B cell (primary cell): ENCODE data around the gene MORF4L1. TPM values are rescaled to one million over a fixed set of nuclear protein-coding genes. Genes with fewer than 3 reads are reported as not detected.

Source experiments
- ATAC-seq: fragments of 200-7000 bp; cut with Tn5 transposase; one replicate; pipeline ENCODE4 v1.10.0; 2021; ENCODE audit warnings: low read depth, mild to moderate bottlenecking, moderate number of reproducible peaks, moderate library complexity
- CTCF ChIA-PET: fragments of 350-600 bp; sonication (Branson Sonifier 250); formaldehyde crosslinking; loops from one replicate; lab custom pipeline; 2021; ENCODE audit warnings: antibody characterized with exemption, inconsistent platforms; lab: Charles Lee
- POLR2A ChIA-PET: fragments of 350-600 bp; sonication (Branson Sonifier 250); formaldehyde crosslinking; loops from one replicate; lab custom pipeline; 2021; ENCODE audit warnings: antibody characterized with exemption; lab: Charles Lee
- DNase-seq: peaks from one replicate; pipeline ENCODE4 v3.0.0; 2013
- H2AFZ ChIP-seq: 2 replicates; pipeline ENCODE4 v1.6.1; 2012; ENCODE audit warnings: mild to moderate bottlenecking, low read depth, low read length; ENCODE audit not compliant: insufficient read depth, poor library complexity, severe bottlenecking
- H3K27ac ChIP-seq, 2 donors: 1 replicate in 1 of 2; 2 replicates in 1 of 2; pipeline ENCODE4 v1.5.1; 2012 to 2013; ENCODE audit warnings: low read length in 2 of 2, mild to moderate bottlenecking in 2 of 2, moderate library complexity in 1 of 2
- H3K27me3 ChIP-seq, 4 experiments: fragments of 200-600 bp in 1 of 4; sonication (generic) in 1 of 4; replicated peaks in 1 of 4; 1 replicate in 2 of 4; 2 replicates in 2 of 4; pipeline versions ENCODE4 v1.6.1 to v1.7.0; 2013 to 2016; ENCODE audit warnings: low read length in 3 of 4, mild to moderate bottlenecking in 2 of 4, mixed read lengths in 1 of 4, moderate library complexity in 1 of 4; ENCODE audit not compliant: insufficient read depth in 4 of 4, control insufficient read depth in 3 of 4; ENCODE audit errors: control extremely low read depth in 1 of 4
- H3K36me3 ChIP-seq, 2 experiments: replicated peaks in 1 of 2; 1 replicate in 1 of 2; 2 replicates in 1 of 2; pipeline versions ENCODE4 v1.6.1 to v1.7.1; 2013; ENCODE audit warnings: low read length in 1 of 2; ENCODE audit not compliant: insufficient read depth in 2 of 2, control insufficient read depth in 1 of 2; ENCODE audit errors: control extremely low read depth in 1 of 2, extremely low read depth in 1 of 2
- H3K4me1 ChIP-seq, 2 donors: fragments of 200-600 bp in 1 of 2; sonication (generic) in 1 of 2; 1 replicate in 1 of 2; 2 replicates in 1 of 2; pipeline versions ENCODE4 v1.5.1 to v1.6.1; 2013 to 2017; ENCODE audit warnings: low read length in 2 of 2; ENCODE audit not compliant: control insufficient read depth in 2 of 2, insufficient read depth in 2 of 2
- H3K4me2 ChIP-seq: replicated peaks from 2 replicates; pipeline ENCODE3; 2012; ENCODE audit warnings: mild to moderate bottlenecking, low read depth, low read length; ENCODE audit not compliant: poor library complexity, severe bottlenecking
- H3K4me3 ChIP-seq, 5 experiments: fragments of 200-600 bp in 1 of 5; sonication (generic) in 1 of 5; 1 replicate in 3 of 5; 2 replicates in 2 of 5; pipeline versions ENCODE4 v1.5.1 to v1.7.0; 2011 to 2016; ENCODE audit warnings: low read length in 4 of 5, mild to moderate bottlenecking in 4 of 5, low read depth in 2 of 5, control low read depth in 1 of 5, moderate library complexity in 1 of 5; ENCODE audit not compliant: insufficient read depth in 1 of 5; ENCODE audit errors: control extremely low read depth in 1 of 5, extremely low read depth in 1 of 5
- H3K79me2 ChIP-seq: fragments of 200-600 bp; sonication (generic); one replicate; pipeline ENCODE4 v1.6.0; 2016; ENCODE audit warnings: low read length; ENCODE audit not compliant: control insufficient read depth, insufficient read depth
- H3K9ac ChIP-seq: fragments of 200-600 bp; sonication (generic); 2 replicates; pipeline ENCODE4 v1.6.1; 2017; ENCODE audit warnings: mild to moderate bottlenecking, low read length, moderate library complexity
- H3K9me3 ChIP-seq, 3 donors: one replicate each; pipeline versions ENCODE4 v1.6.1 to v1.7.1; 2013; ENCODE audit warnings: low read length in 2 of 3; ENCODE audit not compliant: control insufficient read depth in 2 of 3, insufficient read depth in 1 of 3; ENCODE audit errors: control extremely low read depth in 1 of 3
- H4K20me1 ChIP-seq: 2 replicates; pipeline ENCODE4 v1.6.0; 2012; ENCODE audit warnings: mild to moderate bottlenecking, low read length; ENCODE audit not compliant: insufficient read depth, control insufficient read depth, poor library complexity, severe bottlenecking
- H3K27ac Mint-ChIP-seq: one replicate; pipeline ENCODE4 v1.8.0; 2021; ENCODE audit warnings: mixed read lengths
- H3K27me3 Mint-ChIP-seq: one replicate; pipeline ENCODE4 v1.8.0; 2021; ENCODE audit warnings: mixed read lengths
- H3K4me1 Mint-ChIP-seq: one replicate; pipeline ENCODE4 v1.8.0; 2021; ENCODE audit warnings: mixed read lengths
- H3K4me3 Mint-ChIP-seq: one replicate; pipeline ENCODE4 v1.8.0; 2021; ENCODE audit warnings: mixed read lengths
- H3K9me3 Mint-ChIP-seq: one replicate; pipeline ENCODE4 v1.8.0; 2022; ENCODE audit warnings: mixed read lengths; ENCODE audit not compliant: insufficient read depth
- CTCF ChIP-seq: fragments of 200-600 bp; IDR thresholded peaks from one replicate; pipeline ENCODE4 v1.8.0; 2022; ENCODE audit warnings: antibody characterized with exemption, mild to moderate bottlenecking
- EZH2 ChIP-seq: IDR thresholded peaks from 2 replicates; pipeline ENCODE4 v1.6.1; 2012; ENCODE audit warnings: borderline replicate concordance, low read depth, mild to moderate bottlenecking, moderate library complexity, low read length; ENCODE audit not compliant: insufficient read depth, poor library complexity, severe bottlenecking
- WGBS: methylation state at CpG from one replicate; pipeline ENCODE4 v1.1.5; 2013; ENCODE audit warnings: missing lambda C conversion rate; ENCODE audit not compliant: insufficient coverage; 5-methylcytosine and 5-hydroxymethylcytosine counted together
- intact Hi-C: fragments of 100-400 bp; cut with micrococcal nuclease; formaldehyde crosslinking; loops from one replicate; pipeline ENCODE4 v1.10.0; 2022
- polyA plus RNA-seq: library from polyadenylated mRNA; depleted of rRNA; stranded (reverse); fragments of >200 nt; gene quantifications from 2 replicates; pipeline ENCODE4 v1.2.3, GENCODE V29; 2012
- total RNA-seq, 2 donors: library from RNA; stranded (reverse); fragments of 120-200 nt in 1 of 2; gene quantifications; 1 replicate in 1 of 2; 2 replicates in 1 of 2; pipeline versions ENCODE4 v1.2.3 to v1.2.4, GENCODE V29; 2013 to 2022

MORF4L1 gene
- total and polyA plus RNA-seq, 2 donors (not counting 1 experiment from before 2014, with no cell fraction given) = 79.0 to 242 TPM

GRCh38 chr15:78938658-78939488 is 66.2 kb downstream of the MORF4L1 start:
- WGBS = 7% methylated on average over 2 of the region's 6 CpGs
- TF ChIP-seq EZH2 (no peak), CTCF (no peak)
- ATAC-seq = peak; percentile 82
- intact Hi-C loops = loop anchor here (1.0 to 2.0 kb wide), 3 partner anchors 38 to 182 kb away; no protein-coding TSS in a partner anchor
- Histone ChIP-seq H3K4me3 (peak overlapping the region in 3 of 5 experiments; percentile 34 to 42 (median 35)), H3K9ac (peak overlapping the region; percentile 46), H3K9me3 (peaks cover 0 to 11% (median 0%) of the 10 kb centered on the region in 3 donors), H3K4me1 (peaks cover 68 to 81% of the 10 kb centered on the region in 2 donors), H3K36me3 (peaks cover 0 to 32% of the 10 kb centered on the region in 2 experiments), H3K4me2 (peak overlapping the region; percentile 67), H4K20me1 (no peaks in the 10 kb centered on the region), H3K27ac (peak overlapping the region; percentile 84 to 86), H3K27me3 (no peaks in the 10 kb centered on the region), H2AFZ (no peak overlapping the region), H3K79me2 (peaks cover 32% of the 10 kb centered on the region)
- H3K27ac Mint-ChIP-seq = peak overlapping the region; percentile 91
- H3K27me3 Mint-ChIP-seq = no peaks in the 10 kb centered on the region
- DNase-seq = peak; percentile 86
- POLR2A ChIA-PET = interaction anchor here (0.6 to 1.8 kb wide), 3 partner anchors 44 to 65 kb away, joined by 3 to 6 read pairs (median 5); no protein-coding TSS in a partner anchor
- peak overlapping the region; percentile 73 for H3K4me3 Mint-ChIP-seq
- no peaks in the 10 kb centered on the region for H3K9me3 Mint-ChIP-seq
- CTCF ChIA-PET = interaction anchor here (0.6 to 4.1 kb wide), 4 partner anchors 30 to 87 kb away, joined by 3 to 26 read pairs (median 8); no protein-coding TSS in a partner anchor
- H3K4me1 Mint-ChIP-seq = peaks cover 65% of the 10 kb centered on the region
